Pancreas (tissue), 10 donors: Measurements from ENCODE around the gene SIGLEC11. TPM values are rescaled to one million over a fixed set of nuclear protein-coding genes. Genes with fewer than 3 reads are reported as not detected.
"Not testable (repeated sequence)": the region's sequence is repeated elsewhere in the genome, so short reads cannot be mapped to it uniquely, and the experiment has no call there.

Experiments used
- ATAC-seq, 4 donors: fragments of 200-7000 bp; cut with Tn5 transposase; one replicate each; pipeline versions ENCODE4 v1.8.0 to v1.9.1; 2020; ENCODE audit warnings: mild to moderate bottlenecking in 4 of 4, moderate library complexity in 4 of 4
- DNase-seq, 6 donors: peaks; one replicate each; pipeline ENCODE4 v3.0.0-alpha.2; 2020
- FAIRE-seq: peaks from 2 replicates; lab custom pipeline; 2012; peaks lifted over from hg19 to GRCh38; lab: Jason Lieb, UNC
- H3K27ac ChIP-seq, 4 donors: fragments of 200-600 bp; sonication (generic); 1 replicate in 3 of 4; 2 replicates in 1 of 4; pipeline versions ENCODE4 v1.5.0 to v1.8.0; 2020
- H3K27me3 ChIP-seq, 4 donors: fragments of 200-600 bp; one replicate each; pipeline ENCODE4 v1.8.0; 2021
- H3K36me3 ChIP-seq, 3 donors: fragments of 200-600 bp; sonication (generic) in 1 of 3; one replicate each; pipeline versions ENCODE4 v1.5.0 to v1.8.0; 2020 to 2021
- H3K4me1 ChIP-seq, 3 donors: fragments of 200-600 bp; one replicate each; pipeline ENCODE4 v1.8.0; 2021
- H3K4me3 ChIP-seq, 4 donors: fragments of 200-600 bp; sonication (generic) in 2 of 4; one replicate each; pipeline versions ENCODE4 v1.5.0 to v1.8.0; 2020 to 2021
- H3K9me3 ChIP-seq, 4 donors: fragments of 200-600 bp; one replicate each; pipeline ENCODE4 v1.8.0; 2021
- WGBS, 2 donors: extraction: QIAGEN DNeasy Blood & Tissue Kit; methylation state at CpG; one replicate each; pipeline ENCODE4 v1.1.7; 2013; 5-methylcytosine and 5-hydroxymethylcytosine counted together
- intact Hi-C, 3 donors: fragments of 100-400 bp; cut with DNase I; formaldehyde crosslinking; loops; one replicate each; pipeline versions ENCODE4 v1.11.1 to v1.14.2; 2022
- polyA plus RNA-seq, 2 donors: library from polyadenylated mRNA; stranded (reverse); fragments of 200-250 nt; gene quantifications; one replicate each; pipeline ENCODE4 v1.2.3, GENCODE V29; 2013
- total RNA-seq, 6 donors: library from RNA; stranded (reverse); fragmentation: NEBNext Ultra II Directional in 4 of 6; extraction: Animal tissue kit (Norgen Biotek cat#: 25700) in 4 of 6; gene quantifications; one replicate each; pipeline versions ENCODE4 v1.2.1 to v1.2.4, GENCODE V29; 2021 to 2023
- TF ChIP-seq, protein P1 (sequence below), 4 donors: fragments of 200-600 bp; sonication (generic) in 3 of 4; IDR thresholded peaks; one replicate each; pipeline versions ENCODE4 v1.5.0 to v1.8.0; 2021; ENCODE audit warnings: antibody characterized with exemption in 4 of 4
- donor health status: healthy with polysubstance abuse.
- donor health status: DM: no; HTN: no; CAD: no; lungs with moderate emphysema.
- donor health status: DM: no; HTN: no; CAD: no.
- donor health status: control.
- donor health status: control.
- donor health status: Bipolar disorder and iron deficiency.
- donor health status: DM: yes; HTN: yes; CAD: no.
- donor health status: DM: no; HTN: no; CAD: no.
- donor health status: DM: no; HTN: no; CAD: no.
- donor health status: DM: yes; HTN: yes; CAD: no.

The SIGLEC11 gene, protein sequence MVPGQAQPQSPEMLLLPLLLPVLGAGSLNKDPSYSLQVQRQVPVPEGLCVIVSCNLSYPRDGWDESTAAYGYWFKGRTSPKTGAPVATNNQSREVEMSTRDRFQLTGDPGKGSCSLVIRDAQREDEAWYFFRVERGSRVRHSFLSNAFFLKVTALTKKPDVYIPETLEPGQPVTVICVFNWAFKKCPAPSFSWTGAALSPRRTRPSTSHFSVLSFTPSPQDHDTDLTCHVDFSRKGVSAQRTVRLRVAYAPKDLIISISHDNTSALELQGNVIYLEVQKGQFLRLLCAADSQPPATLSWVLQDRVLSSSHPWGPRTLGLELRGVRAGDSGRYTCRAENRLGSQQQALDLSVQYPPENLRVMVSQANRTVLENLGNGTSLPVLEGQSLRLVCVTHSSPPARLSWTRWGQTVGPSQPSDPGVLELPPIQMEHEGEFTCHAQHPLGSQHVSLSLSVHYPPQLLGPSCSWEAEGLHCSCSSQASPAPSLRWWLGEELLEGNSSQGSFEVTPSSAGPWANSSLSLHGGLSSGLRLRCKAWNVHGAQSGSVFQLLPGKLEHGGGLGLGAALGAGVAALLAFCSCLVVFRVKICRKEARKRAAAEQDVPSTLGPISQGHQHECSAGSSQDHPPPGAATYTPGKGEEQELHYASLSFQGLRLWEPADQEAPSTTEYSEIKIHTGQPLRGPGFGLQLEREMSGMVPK
- total RNA-seq (10 to 100 TPM in 1 of 6 donors, 1 to 10 TPM in 3, under 1 TPM in 2; 0.14 to 26.5 (median 1.6) TPM), polyA plus RNA-seq (1 to 10 TPM in 1 of 2 donors, under 1 TPM in 1; 0.35 to 5.1 TPM)

DNA sequence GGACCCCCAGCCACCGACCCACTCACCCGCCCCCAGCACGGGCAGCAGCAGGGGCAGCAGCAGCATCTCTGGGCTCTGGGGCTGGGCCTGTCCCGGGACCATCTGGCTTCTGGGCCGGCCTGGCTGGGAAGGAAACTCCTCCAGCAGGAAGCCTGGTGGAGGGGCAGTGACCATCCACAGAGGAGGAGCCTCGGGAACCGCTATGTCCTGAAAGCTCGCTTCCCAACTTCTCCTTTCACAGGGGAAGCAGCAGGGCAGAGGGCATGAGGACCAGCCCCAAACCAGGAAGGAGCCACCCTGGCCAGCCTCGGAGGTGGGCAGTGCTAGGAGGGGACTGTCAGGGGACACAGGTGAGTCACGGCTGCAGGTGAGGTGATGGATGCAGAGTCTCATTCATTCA, at the start of gene SIGLEC11:
Gene SIGLEC11 (minus strand): TSS at position 193 of the 400 bp plus-strand sequence. CDS start 91 bp downstream, at position 102.
- H3K4me3 ChIP-seq, DNase-seq, intact Hi-C loops, ATAC-seq, H3K9me3 ChIP-seq, FAIRE-seq, H3K36me3 ChIP-seq, H3K27ac ChIP-seq, H3K27me3 ChIP-seq: not testable (repeated sequence)
- peaks cover 2 to 18% (median 17%) of the 10 kb centered on the region in 3 donors for H3K4me1 ChIP-seq
- 62 to 81% methylated on average over 4 to 5 of the region's 10 CpGs for WGBS, 2 donors

DNA sequence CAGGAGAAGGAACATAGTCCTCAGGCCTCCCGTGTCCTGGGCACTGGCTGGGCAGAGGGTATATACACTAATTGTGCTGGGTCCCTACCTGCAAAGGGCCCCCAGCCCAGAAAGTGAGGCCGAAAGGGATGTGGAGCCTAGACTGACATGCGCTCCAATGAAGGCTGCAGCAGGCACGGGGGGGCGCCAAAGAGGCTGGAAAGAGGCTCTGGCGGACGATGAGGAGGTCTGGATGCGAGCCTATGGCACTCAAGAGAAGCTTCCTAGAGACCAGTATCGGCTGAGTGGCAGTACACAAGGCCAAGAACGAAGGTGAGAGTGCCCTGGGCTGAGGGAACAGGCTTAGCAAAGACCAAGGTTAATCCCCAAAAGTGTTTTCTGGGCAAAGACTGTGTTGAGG, 47.6 kb upstream of the SIGLEC11 start:
- intact Hi-C loops = no loop called here
- TF ChIP-seq, protein P1, sequence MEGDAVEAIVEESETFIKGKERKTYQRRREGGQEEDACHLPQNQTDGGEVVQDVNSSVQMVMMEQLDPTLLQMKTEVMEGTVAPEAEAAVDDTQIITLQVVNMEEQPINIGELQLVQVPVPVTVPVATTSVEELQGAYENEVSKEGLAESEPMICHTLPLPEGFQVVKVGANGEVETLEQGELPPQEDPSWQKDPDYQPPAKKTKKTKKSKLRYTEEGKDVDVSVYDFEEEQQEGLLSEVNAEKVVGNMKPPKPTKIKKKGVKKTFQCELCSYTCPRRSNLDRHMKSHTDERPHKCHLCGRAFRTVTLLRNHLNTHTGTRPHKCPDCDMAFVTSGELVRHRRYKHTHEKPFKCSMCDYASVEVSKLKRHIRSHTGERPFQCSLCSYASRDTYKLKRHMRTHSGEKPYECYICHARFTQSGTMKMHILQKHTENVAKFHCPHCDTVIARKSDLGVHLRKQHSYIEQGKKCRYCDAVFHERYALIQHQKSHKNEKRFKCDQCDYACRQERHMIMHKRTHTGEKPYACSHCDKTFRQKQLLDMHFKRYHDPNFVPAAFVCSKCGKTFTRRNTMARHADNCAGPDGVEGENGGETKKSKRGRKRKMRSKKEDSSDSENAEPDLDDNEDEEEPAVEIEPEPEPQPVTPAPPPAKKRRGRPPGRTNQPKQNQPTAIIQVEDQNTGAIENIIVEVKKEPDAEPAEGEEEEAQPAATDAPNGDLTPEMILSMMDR (IDR thresholded peaks at IDR 0.05) = no peak
- Histone ChIP-seq H3K4me1 (no peaks in the 10 kb centered on the region), H3K4me3 (no peak overlapping the region), H3K27me3 (no peaks in the 10 kb centered on the region), H3K36me3 (peaks cover 0 to 22% (median 6%) of the 10 kb centered on the region in 3 donors), H3K9me3 (no peaks in the 10 kb centered on the region), H3K27ac (no peak overlapping the region)
- FAIRE-seq (no peak), DNase-seq (no peak), ATAC-seq (no peak)
- 63 to 64% methylated on average over 10 of the region's 10 CpGs for WGBS, 2 donors

DNA sequence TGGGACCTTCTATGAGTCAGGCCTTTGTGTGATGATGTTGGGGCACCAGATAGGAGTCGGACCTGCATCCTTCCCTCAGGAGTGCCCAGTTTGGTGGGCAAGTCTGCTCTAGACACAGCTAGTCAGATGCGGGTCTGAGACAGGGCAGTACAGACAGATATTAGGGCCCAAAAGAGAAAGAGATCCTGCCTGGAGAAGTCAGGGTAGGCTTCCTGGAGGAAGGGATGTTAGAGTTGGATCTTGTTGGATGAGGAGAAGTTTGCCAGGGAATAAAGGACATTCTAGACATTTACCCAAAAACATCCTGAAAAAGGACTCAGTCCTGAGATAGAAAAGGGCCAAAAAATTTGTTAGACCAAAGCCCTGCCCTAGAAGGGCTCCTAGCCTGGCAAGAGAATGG, 47.0 kb upstream of the SIGLEC11 start:
- intact Hi-C loops = no loop called here
- Histone ChIP-seq H3K27me3 (no peaks in the 10 kb centered on the region), H3K36me3 (peaks cover 0 to 28% (median 6%) of the 10 kb centered on the region in 3 donors), H3K9me3 (no peaks in the 10 kb centered on the region), H3K27ac (no peak overlapping the region), H3K4me3 (no peak overlapping the region), H3K4me1 (no peaks in the 10 kb centered on the region)
- DNase-seq (no peak), FAIRE-seq (no peak), ATAC-seq (no peak)
- 97 to 100% methylated on average over 2 of the region's 2 CpGs for WGBS, 2 donors
- TF ChIP-seq, protein P1 (IDR thresholded peaks at IDR 0.05) = no peak

DNA sequence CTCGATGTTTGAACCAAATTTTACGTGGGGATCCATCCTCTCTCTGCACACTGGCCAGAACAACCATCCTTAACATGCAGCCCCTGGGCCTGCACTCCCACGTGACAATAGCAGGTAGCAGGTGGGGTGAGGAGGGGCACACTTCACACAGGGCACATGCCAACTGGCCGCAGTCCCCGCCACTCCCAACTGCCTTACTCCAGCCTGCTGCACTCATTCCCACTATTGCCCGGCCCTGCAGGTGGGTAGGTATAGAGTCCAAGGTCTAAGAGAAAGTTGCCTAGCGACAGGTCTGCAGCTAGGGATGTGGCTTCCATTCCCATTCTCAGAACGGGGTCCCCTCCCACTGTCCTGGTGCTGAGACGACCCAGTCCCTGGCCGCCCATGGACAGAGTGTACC, 46.2 kb upstream of the SIGLEC11 start:
- TF ChIP-seq, protein P1 (IDR thresholded peaks at IDR 0.05) = no peak
- Histone ChIP-seq H3K4me1 (no peaks in the 10 kb centered on the region), H3K4me3 (no peak overlapping the region), H3K9me3 (no peaks in the 10 kb centered on the region), H3K27me3 (no peaks in the 10 kb centered on the region), H3K36me3 (peaks cover 0 to 34% (median 6%) of the 10 kb centered on the region in 3 donors), H3K27ac (no peak overlapping the region)
- ATAC-seq (no peak), DNase-seq (no peak), FAIRE-seq (no peak)
- 88 to 93% methylated on average over 10 of the region's 10 CpGs for WGBS, 2 donors
- intact Hi-C loops = no loop called here

DNA sequence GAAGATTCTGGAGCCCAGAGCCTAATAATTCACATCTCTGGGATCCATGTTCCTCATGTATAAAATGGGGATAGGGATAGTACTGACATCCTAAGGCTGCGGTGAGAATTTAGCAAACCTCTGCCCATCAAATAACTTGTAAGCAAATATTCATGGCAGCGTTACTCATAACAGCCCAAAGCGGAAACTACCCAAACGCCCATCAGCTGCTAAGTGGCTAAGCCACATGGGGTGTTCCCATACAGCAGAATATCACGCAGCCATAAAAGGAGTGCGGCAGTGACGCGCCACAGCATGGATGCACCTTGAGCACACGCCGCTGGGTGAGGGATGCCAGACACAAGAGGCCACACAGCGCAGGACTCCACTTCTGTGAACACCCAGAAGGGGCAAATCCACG, 44.5 kb upstream of the SIGLEC11 start:
- Histone ChIP-seq H3K4me1 (no peaks in the 10 kb centered on the region), H3K27ac (no peak overlapping the region), H3K4me3 (no peak overlapping the region), H3K9me3 (no peaks in the 10 kb centered on the region), H3K27me3 (no peaks in the 10 kb centered on the region), H3K36me3 (peaks cover 0 to 41% (median 7%) of the 10 kb centered on the region in 3 donors)
- intact Hi-C loops = no loop called here
- no peak for FAIRE-seq
- DNase-seq = no peak
- TF ChIP-seq, protein P1 (IDR thresholded peaks at IDR 0.05) = no peak
- 93 to 95% methylated on average over 12 of the region's 12 CpGs for WGBS, 2 donors
- ATAC-seq = no peak
